Psoas muscle (tissue), 8 donors: ENCODE results near the gene WRAP73. TPM values are rescaled to one million over a fixed set of nuclear protein-coding genes. Genes with fewer than 3 reads are reported as not detected.
"Not testable (repeated sequence)": the region's sequence is repeated elsewhere in the genome, so short reads cannot be mapped to it uniquely, and the experiment has no call there.

Experiments used
- ATAC-seq, 4 donors: fragments of 200-7000 bp; cut with Tn5 transposase; one replicate each; pipeline ENCODE4 v1.9.1; 2020; ENCODE audit warnings: moderate library complexity in 3 of 4, mild to moderate bottlenecking in 2 of 4
- DNase-seq, 2 donors: peaks; one replicate each; pipeline ENCODE4 v3.0.0-alpha.2; 2020
- H3K27ac ChIP-seq: fragments of 200-600 bp; one replicate; pipeline ENCODE4 v1.8.0; 2022
- H3K27me3 ChIP-seq, 3 donors: fragments of 200-600 bp in 1 of 3; one replicate each; pipeline versions ENCODE4 v1.6.1 to v1.8.0; 2013 to 2022; ENCODE audit warnings: low read length in 2 of 3, mild to moderate bottlenecking in 2 of 3, moderate library complexity in 1 of 3; ENCODE audit not compliant: insufficient read depth in 3 of 3
- H3K36me3 ChIP-seq, 2 donors: fragments of 200-600 bp in 1 of 2; one replicate each; pipeline versions ENCODE4 v1.6.1 to v1.8.0; 2013 to 2022; ENCODE audit warnings: low read depth in 1 of 2, mild to moderate bottlenecking in 1 of 2, moderate library complexity in 1 of 2; ENCODE audit not compliant: insufficient read depth in 1 of 2
- H3K4me1 ChIP-seq: fragments of 200-600 bp; one replicate; pipeline ENCODE4 v1.8.0; 2022
- H3K4me3 ChIP-seq: fragments of 200-600 bp; one replicate; pipeline ENCODE4 v1.8.0; 2022; ENCODE audit warnings: mild to moderate bottlenecking
- H3K9me3 ChIP-seq: fragments of 200-600 bp; one replicate; pipeline ENCODE4 v1.8.0; 2022
- CTCF ChIP-seq: fragments of 200-600 bp; IDR thresholded peaks from one replicate; pipeline ENCODE4 v1.8.0; 2022; ENCODE audit warnings: antibody characterized with exemption
- WGBS, 3 donors: extraction: QIAGEN DNeasy Blood & Tissue Kit; methylation state at CpG; one replicate each; pipeline versions ENCODE4 v1.1.6 to v1.1.7; 2013; 5-methylcytosine and 5-hydroxymethylcytosine counted together
- intact Hi-C, 2 donors: fragments of 100-400 bp; cut with DNase I; formaldehyde crosslinking; loops; one replicate each; pipeline versions ENCODE4 v1.11.0 to v1.14.2; 2022
- polyA plus RNA-seq, 3 donors: library from polyadenylated mRNA; stranded (reverse); fragments of 200-250 nt; gene quantifications; one replicate each; pipeline ENCODE4 v1.2.3, GENCODE V29; 2013
- total RNA-seq, 4 donors: library from RNA; stranded (reverse); fragmentation: NEBNext Ultra II Directional in 2 of 4; extraction: Animal tissue kit (Norgen Biotek cat#: 25700) in 2 of 4; gene quantifications; one replicate each; pipeline versions ENCODE4 v1.2.1 to v1.2.4, GENCODE V29; 2021 to 2023
- donor health status: healthy with polysubstance abuse.
- donor health status: DM: no; HTN: no; CAD: no; lungs with moderate emphysema.
- donor health status: Bipolar disorder and iron deficiency.
- donor health status: healthy.
- donor health status: DM: yes; HTN: yes; CAD: no.
- donor health status: DM: no; HTN: no; CAD: no.
- donor health status: DM: no; HTN: no; CAD: no.
- donor health status: DM: yes; HTN: yes; CAD: no.

The WRAP73 gene
- total and polyA plus RNA-seq, 7 donors: 10.8 to 21.8 (median 12.6) TPM

DNA sequence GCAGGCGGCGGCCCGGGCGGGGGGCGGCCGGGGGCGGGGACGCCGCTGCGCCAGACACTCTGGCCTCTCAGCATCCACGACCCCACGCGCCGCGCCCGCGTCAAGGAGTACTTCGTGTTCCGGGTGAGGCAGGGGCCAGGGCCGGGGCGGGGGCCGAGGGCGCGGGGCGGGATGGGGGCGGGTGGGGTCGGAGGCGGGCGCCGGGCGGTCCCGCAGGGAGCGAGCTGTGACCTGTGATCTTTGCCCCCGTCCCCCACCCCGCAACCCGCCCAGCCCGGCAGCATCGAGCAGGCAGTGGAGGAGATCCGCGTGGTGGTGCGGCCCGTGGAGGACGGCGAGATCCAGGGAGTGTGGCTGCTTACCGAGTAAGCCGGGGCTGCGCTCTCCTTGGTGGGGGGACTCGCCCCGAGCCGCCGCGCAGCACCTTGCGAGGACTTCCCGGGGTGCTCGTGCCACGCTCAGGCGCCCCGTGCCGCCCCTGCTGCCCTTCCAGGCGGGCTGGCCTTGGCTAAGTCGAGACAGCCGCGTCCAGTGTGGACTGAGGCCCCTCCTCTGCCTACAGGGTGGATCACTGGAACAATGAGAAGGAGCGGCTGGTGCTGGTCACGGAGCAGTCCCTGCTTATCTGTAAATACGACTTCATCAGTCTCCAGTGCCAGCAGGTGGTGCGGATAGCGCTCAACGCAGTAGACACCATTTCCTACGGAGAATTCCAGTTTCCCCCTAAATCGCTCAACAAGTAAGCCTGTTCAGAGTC is 24.6 kb downstream of the WRAP73 start:
- intact Hi-C loops: no loop called here
- H3K36me3 ChIP-seq: peaks cover 11 to 43% of the 10 kb centered on the region in 2 donors
- ATAC-seq (peak in 1 of 4 donors; percentile 3), DNase-seq (peak in 1 of 2 donors; percentile 33)
- H3K27ac ChIP-seq: peak overlapping the region; percentile 85
- peak overlapping the region; percentile 88 for H3K4me3 ChIP-seq
- 2 to 4% (median 3%) methylated on average over 39 to 71 of the region's 71 CpGs for WGBS, 3 donors
- no peaks in the 10 kb centered on the region for H3K27me3 ChIP-seq
- no peak for TF ChIP-seq CTCF
- H3K9me3 ChIP-seq: no peaks in the 10 kb centered on the region
- H3K4me1 ChIP-seq: peaks cover 16% of the 10 kb centered on the region

GRCh38 chr1:3624200-3625136 is 25.4 kb downstream of the WRAP73 start, which contains the start of gene TPRG1L:
TPRG1L (plus strand) TSS chr1:3625015; CDS start chr1:3625073, 58 bp downstream.
- no peak for TF ChIP-seq CTCF
- peaks cover 16% of the 10 kb centered on the region for H3K4me1 ChIP-seq
- intact Hi-C loops: no loop called here
- DNase-seq (peak; percentile 98 to 99), ATAC-seq (peak; percentile 98 to 99 (median 98))
- peaks cover 6 to 35% of the 10 kb centered on the region in 2 donors for H3K36me3 ChIP-seq
- no peaks in the 10 kb centered on the region for H3K27me3 ChIP-seq
- H3K4me3 ChIP-seq: peak within 1 kb of the TSS; percentile 88
- peak within 1 kb of the TSS; percentile 85 for H3K27ac ChIP-seq
- no peaks in the 10 kb centered on the region for H3K9me3 ChIP-seq
- WGBS, 3 donors: 0% methylated on average over 83 to 107 of the region's 108 CpGs

GRCh38 chr1:3623441-3624199 is 26.3 kb downstream of the WRAP73 start:
- Histone ChIP-seq H3K9me3 (no peaks in the 10 kb centered on the region), H3K27me3 (no peaks in the 10 kb centered on the region), H3K27ac (peak overlapping the region; percentile 85), H3K36me3 (peaks cover 4 to 26% of the 10 kb centered on the region in 2 donors), H3K4me3 (peak overlapping the region; percentile 88), H3K4me1 (peaks cover 16% of the 10 kb centered on the region)
- ATAC-seq: no peak
- WGBS, 3 donors: 18 to 28% (median 20%) methylated on average over 23 of the region's 23 CpGs
- TF ChIP-seq CTCF: no peak
- intact Hi-C loops: no loop called here
- peak in 1 of 2 donors; percentile 56 for DNase-seq

- H3K9me3 ChIP-seq, H3K4me3 ChIP-seq, DNase-seq, ATAC-seq, H3K27me3 ChIP-seq, H3K27ac ChIP-seq, intact Hi-C loops: not testable (repeated sequence)
- WGBS, 3 donors: 77 to 83% (median 82%) methylated on average over 9 of the region's 9 CpGs
- H3K36me3 ChIP-seq: peaks cover 0 to 11% of the 10 kb centered on the region in 2 donors
- peaks cover 16% of the 10 kb centered on the region for H3K4me1 ChIP-seq
These were observed 27.8 kb downstream of the WRAP73 start for GRCh38 chr1:3622102-3622501.
